Measurements from ENCODE around the gene KBTBD6. TPM values are rescaled to one million over a fixed set of nuclear protein-coding genes. Genes with fewer than 3 reads are reported as not detected.
"Not testable (repeated sequence)": the region's sequence is repeated elsewhere in the genome, so short reads cannot be mapped to it uniquely, and the experiment has no call there.

KBTBD6 gene, protein sequence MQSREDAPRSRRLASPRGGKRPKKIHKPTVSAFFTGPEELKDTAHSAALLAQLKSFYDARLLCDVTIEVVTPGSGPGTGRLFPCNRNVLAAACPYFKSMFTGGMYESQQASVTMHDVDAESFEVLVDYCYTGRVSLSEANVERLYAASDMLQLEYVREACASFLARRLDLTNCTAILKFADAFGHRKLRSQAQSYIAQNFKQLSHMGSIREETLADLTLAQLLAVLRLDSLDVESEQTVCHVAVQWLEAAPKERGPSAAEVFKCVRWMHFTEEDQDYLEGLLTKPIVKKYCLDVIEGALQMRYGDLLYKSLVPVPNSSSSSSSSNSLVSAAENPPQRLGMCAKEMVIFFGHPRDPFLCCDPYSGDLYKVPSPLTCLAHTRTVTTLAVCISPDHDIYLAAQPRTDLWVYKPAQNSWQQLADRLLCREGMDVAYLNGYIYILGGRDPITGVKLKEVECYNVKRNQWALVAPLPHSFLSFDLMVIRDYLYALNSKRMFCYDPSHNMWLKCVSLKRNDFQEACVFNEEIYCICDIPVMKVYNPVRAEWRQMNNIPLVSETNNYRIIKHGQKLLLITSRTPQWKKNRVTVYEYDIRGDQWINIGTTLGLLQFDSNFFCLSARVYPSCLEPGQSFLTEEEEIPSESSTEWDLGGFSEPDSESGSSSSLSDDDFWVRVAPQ
- 6.6 and 6.9 TPM in 2 replicates for total RNA-seq

DNA sequence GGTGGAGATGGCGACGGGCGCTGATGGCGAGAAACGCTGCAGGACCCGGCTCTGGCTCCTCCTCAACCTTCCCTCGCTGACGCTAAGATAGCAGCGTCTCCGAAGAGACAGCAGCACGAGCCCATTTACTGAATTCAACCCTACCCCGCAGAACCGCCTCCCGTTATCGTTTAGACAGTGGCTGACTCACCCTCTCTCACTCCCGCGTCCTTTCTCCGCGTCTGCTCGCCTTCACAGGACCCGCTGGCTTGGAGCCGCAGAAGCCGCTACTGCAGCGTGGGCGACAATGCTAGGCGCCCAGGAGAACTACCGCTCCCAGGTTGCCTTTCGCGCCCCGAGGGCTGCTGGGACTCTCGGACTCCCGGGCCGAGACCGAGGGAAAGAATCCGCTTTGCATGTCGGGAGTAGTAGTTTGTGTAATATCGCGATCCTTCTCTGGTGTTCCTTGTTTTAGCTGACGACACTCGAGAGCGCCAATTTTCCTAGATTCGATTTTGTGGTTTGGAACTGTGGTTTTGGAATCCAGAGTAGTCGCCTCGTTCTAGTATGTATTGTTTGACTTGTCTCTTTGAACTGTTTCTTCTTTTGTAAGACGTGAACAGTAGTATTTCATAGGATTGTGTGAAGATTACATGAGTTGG is at the start of gene KBTBD6:
KBTBD6 (minus strand) TSS at position 291 of the 641 bp plus-strand sequence. CDS start 291 bp downstream, outside the sequence.
- intact Hi-C loops (cut with micrococcal nuclease): loop anchor here (1.0 to 2.0 kb wide), 16 partner anchors 62 to 1478 kb away; partner anchors contain the start of genes COG6, DGKH, ELF1 and KBTBD7

GRCh38 chr13:41182231-41182630 is 49.6 kb upstream of the KBTBD6 start:
- intact Hi-C loops (cut with micrococcal nuclease): no loop called here

DNA sequence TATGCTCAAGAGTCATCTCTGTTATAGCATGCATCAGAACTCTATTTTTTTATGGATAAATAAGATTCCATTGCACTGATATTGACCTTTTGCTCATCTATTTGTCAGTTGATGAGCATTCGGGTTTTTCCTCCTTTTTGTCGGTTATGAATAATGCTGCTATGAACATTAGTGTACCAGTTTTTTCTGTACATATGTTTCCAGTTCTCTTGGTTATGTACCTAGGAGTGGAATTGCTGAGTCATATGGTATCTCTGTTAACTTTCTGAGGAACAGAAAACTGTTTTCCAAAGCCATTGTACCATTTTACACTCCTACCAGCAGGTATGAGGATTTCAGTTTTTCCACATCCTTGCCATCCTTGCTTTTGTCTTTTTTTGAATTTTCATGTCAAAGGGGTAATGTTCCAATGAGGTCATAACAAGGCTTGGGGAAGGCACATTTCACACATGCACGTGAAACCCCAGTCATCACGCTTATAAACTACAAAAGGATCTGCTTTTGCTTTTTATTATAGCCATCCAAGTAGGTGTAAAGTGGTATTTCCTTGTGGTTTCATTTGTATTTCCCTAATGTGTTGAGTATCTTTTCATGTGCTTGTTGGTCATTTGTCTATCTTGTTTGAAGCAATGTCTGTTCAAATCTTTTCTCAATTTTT is 47.1 kb upstream of the KBTBD6 start:
- intact Hi-C loops (cut with micrococcal nuclease): no loop called here

DNA sequence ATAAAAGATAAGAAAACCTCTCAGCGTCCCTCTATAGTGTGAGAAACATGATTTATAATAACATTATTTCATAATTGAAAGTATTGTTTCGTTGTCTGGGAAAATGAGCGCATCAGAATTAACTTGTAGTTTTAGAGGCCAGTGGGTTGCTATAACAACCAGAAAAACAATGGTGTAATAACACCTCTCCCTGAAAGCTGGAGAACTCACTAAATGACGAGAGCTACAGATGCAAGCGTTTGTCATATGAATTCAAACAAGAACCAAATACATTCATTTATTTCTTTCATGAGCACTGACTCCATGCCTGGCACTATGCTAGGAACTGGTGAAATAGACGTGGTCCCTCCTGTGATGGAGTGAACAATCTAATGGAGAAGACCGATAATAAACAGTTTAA is 45.4 kb upstream of the KBTBD6 start:
- intact Hi-C loops (cut with micrococcal nuclease): no loop called here

GRCh38 chr13:41177616-41178015 is 45.0 kb upstream of the KBTBD6 start:
- intact Hi-C loops (cut with micrococcal nuclease): no loop called here

DNA sequence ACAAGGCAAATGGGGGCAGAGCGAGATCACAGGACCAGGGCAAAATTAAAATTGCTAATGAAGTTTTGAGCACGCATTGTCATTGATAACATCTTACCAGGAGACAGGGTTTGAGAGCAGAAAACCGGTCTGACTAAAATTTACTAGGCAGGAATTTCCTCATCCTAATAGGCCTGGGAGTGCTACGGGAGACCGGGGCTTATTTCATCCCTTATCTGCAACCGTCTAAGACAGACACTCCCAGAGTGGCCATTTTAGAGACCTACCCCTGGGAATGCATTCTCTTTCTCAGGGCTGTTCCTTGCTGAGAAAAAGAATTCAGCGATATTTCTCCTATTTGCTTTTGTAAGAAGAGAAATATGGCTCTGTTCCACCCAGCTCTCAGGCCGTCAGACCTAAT is 43.0 kb upstream of the KBTBD6 start:
- intact Hi-C loops (cut with micrococcal nuclease): not testable (repeated sequence)

GRCh38 chr13:41162151-41162550 is 29.5 kb upstream of the KBTBD6 start:
- intact Hi-C loops (cut with micrococcal nuclease): no loop called here

- intact Hi-C loops (cut with micrococcal nuclease): no loop called here
These were observed 26.6 kb upstream of the KBTBD6 start for GRCh38 chr13:41159174-41159573.

- intact Hi-C loops (cut with micrococcal nuclease): no loop called here
These were observed 24.6 kb upstream of the KBTBD6 start for GRCh38 chr13:41157048-41157717.

GRCh38 chr13:41156620-41157019 is 24.0 kb upstream of the KBTBD6 start:
- intact Hi-C loops (cut with micrococcal nuclease): no loop called here

GRCh38 chr13:41154042-41154441 is 21.4 kb upstream of the KBTBD6 start:
- intact Hi-C loops (cut with micrococcal nuclease): no loop called here

GRCh38 chr13:41152005-41152404 is 19.4 kb upstream of the KBTBD6 start:
- intact Hi-C loops (cut with micrococcal nuclease): no loop called here

GRCh38 chr13:41150058-41150457 is 17.5 kb upstream of the KBTBD6 start:
- intact Hi-C loops (cut with micrococcal nuclease): no loop called here

DNA sequence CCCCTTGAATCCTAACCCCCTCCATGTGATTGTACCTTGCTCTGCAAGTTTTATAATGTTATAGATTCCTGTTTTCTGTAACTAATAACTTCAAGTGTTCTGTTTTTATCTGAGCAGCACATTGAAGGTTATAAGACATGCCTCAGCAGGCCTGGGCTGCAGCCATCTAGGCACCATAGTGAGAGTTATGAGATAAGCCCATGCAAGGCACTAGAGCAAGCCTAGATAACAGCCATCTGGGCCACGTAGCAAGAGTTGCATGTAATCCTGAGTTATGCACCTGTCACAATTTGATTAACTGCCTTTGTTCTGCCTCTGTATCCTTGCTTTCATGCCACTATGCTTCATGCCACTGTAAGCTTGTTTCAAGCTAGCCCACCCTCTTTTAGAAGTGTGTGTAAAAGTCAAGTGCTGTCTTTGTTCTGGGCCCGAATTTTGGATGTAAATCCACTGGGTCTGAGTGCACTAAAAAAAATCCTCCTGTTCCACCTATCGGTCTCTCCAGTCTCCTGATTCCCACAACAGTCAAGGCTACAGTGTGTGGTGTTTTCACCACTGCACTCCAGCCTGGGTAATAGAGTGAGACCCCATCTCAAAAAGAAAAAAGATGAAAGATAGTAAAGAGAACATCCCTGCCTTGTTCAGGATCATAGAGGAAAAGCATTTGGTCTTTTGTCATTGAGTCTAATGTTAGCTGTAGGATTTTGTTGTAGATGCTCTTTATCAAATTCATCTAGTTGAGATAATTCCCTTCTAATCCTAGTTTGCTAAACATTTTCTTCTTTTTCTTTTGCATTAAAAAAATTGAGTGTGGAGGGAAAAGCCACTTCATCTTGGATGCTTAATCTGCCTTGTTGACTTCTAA is 16.0 kb upstream of the KBTBD6 start:
- intact Hi-C loops (cut with micrococcal nuclease): no loop called here

- intact Hi-C loops (cut with micrococcal nuclease): no loop called here
These were observed 12.7 kb upstream of the KBTBD6 start for GRCh38 chr13:41145136-41145908.

DNA sequence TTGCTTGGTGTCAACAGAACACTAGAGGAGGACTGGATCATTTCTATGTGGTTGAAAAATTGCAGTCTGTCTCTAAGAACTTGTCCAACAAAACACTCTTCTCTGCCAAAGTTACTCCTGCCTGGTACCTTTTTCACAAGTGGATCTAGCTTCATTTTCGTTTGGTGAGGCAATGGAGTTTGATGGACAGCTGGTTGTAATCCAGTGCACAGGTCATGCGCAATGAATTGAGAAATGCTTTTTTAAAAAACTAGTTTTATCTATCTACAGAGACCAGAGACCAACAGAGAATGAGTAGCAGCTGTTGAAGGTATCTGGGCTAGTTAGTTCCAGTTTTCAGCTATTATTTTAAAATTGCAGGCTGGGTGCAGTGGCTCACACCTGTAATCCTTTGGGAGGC is 12.0 kb upstream of the KBTBD6 start:
- intact Hi-C loops (cut with micrococcal nuclease): no loop called here

GRCh38 chr13:41139296-41139966 is 6.8 kb upstream of the KBTBD6 start:
- intact Hi-C loops (cut with micrococcal nuclease): no loop called here

DNA sequence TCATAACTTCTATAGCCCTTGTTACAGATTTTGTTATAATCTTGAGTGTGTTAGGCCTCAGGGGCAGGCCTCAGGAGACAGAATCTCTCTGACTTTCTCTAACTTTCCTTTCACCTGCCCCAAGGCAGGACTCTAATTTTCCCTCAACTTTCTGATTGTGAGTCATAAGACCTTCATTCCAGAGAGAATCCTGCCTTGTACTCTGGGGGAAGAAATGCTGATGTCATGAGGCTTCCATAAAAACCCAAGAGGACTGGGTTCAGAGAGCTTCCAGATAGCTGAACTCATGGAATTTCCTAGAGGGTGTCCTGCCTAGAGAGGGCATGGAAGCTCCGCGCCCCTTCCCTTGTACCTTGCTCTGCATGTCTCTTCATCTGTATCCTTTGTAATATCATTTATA is 5.3 kb upstream of the KBTBD6 start:
- intact Hi-C loops (cut with micrococcal nuclease): no loop called here

GRCh38 chr13:41137241-41137640 is 4.6 kb upstream of the KBTBD6 start:
- intact Hi-C loops (cut with micrococcal nuclease): no loop called here
